ENCODE results near the gene MECR.

The MECR gene, protein sequence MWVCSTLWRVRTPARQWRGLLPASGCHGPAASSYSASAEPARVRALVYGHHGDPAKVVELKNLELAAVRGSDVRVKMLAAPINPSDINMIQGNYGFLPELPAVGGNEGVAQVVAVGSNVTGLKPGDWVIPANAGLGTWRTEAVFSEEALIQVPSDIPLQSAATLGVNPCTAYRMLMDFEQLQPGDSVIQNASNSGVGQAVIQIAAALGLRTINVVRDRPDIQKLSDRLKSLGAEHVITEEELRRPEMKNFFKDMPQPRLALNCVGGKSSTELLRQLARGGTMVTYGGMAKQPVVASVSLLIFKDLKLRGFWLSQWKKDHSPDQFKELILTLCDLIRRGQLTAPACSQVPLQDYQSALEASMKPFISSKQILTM

DNA sequence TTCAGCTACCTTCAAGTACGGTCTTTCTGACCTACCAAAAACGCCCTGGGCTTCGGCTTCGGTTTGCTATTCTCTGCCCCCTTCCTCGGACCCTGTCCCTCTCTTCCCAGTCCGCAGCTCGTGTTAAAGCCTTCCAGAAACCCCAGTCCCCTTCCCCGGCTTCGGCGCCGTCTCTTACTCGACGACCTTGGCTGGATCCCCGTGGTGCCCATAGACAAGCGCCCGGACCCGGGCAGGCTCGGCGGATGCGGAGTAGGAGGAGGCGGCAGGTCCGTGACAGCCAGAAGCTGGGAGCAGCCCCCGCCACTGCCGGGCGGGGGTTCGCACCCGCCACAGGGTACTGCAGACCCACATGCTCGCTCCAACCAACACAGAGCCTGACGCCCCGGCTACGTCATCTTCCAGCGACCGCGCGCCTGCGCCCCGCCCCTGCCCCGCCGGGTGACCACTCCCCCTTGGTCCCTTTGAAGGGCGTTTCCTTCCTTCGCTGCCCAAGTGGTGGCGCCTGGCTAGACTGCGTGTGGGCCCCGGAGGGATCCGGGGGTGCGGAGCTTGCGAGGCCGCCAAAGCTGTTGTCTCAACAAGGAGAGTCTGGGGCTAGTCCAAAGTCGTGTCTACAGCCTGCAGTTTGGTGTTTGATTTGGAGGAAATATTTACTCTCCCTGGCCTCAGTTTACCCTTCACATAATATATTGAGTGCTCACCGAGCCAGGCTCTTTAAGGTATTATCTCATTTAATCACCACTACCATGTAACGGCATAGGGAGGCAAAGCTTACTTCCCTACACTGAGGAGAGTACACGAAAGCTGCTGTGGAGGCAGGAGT, at the start of gene MECR:
TSS of gene MECR (minus strand) at position 382 of the 826 bp plus-strand sequence. CDS start at position 354, 28 bp downstream.
- Mint-ChIP-seq H3K27me3 (ENCODE audit: low read depth) (peaks cover 18% of the 10 kb centered on the region), H3K4me1 (ENCODE audit: low read depth) (peaks cover 18% of the 10 kb centered on the region), H3K4me3 (peak within 1 kb of the TSS; percentile 89), H3K9me3 (no peaks in the 10 kb centered on the region), H3K36me3 (ENCODE audit: low read depth) (no peaks in the 10 kb centered on the region), H3K27ac (peak within 1 kb of the TSS; percentile 90)
- peak; percentile 96 for DNase-seq (ENCODE audit: low spot score)

GRCh38 chr1:29279951-29280391, 49.2 kb upstream of the MECR start:
- peaks cover 3% of the 10 kb centered on the region for H3K4me1 Mint-ChIP-seq (ENCODE audit: low read depth)
- H3K9me3 Mint-ChIP-seq = no peaks in the 10 kb centered on the region
- no peak for DNase-seq (ENCODE audit: low spot score)
- H3K4me3 Mint-ChIP-seq = no peak overlapping the region
- H3K27me3 Mint-ChIP-seq (ENCODE audit: low read depth) = no peaks in the 10 kb centered on the region
- H3K36me3 Mint-ChIP-seq (ENCODE audit: low read depth) = no peaks in the 10 kb centered on the region
- no peak overlapping the region for H3K27ac Mint-ChIP-seq

- no peaks in the 10 kb centered on the region for H3K27me3 Mint-ChIP-seq (ENCODE audit: low read depth)
- H3K36me3 Mint-ChIP-seq (ENCODE audit: low read depth) = no peaks in the 10 kb centered on the region
- no peak for DNase-seq (ENCODE audit: low spot score)
- H3K4me1 Mint-ChIP-seq (ENCODE audit: low read depth) = peaks cover 3% of the 10 kb centered on the region
- no peak overlapping the region for H3K27ac Mint-ChIP-seq
- no peak overlapping the region for H3K4me3 Mint-ChIP-seq
- no peaks in the 10 kb centered on the region for H3K9me3 Mint-ChIP-seq
Measured at GRCh38 chr1:29279406-29279805, 48.7 kb upstream of the MECR start.

GRCh38 chr1:29278124-29278523, 47.4 kb upstream of the MECR start:
- DNase-seq (ENCODE audit: low spot score) = no peak
- Mint-ChIP-seq H3K4me3 (no peak overlapping the region), H3K4me1 (ENCODE audit: low read depth) (no peaks in the 10 kb centered on the region), H3K9me3 (no peaks in the 10 kb centered on the region), H3K27me3 (ENCODE audit: low read depth) (no peaks in the 10 kb centered on the region), H3K27ac (no peak overlapping the region), H3K36me3 (ENCODE audit: low read depth) (no peaks in the 10 kb centered on the region)

- Mint-ChIP-seq H3K36me3 (ENCODE audit: low read depth) (no peaks in the 10 kb centered on the region), H3K4me3 (no peak overlapping the region), H3K9me3 (no peaks in the 10 kb centered on the region), H3K27me3 (ENCODE audit: low read depth) (peaks cover 16% of the 10 kb centered on the region), H3K4me1 (ENCODE audit: low read depth) (no peaks in the 10 kb centered on the region), H3K27ac (no peak overlapping the region)
- DNase-seq (ENCODE audit: low spot score) = no peak
Measured at GRCh38 chr1:29275435-29275834, 44.7 kb upstream of the MECR start.

DNA sequence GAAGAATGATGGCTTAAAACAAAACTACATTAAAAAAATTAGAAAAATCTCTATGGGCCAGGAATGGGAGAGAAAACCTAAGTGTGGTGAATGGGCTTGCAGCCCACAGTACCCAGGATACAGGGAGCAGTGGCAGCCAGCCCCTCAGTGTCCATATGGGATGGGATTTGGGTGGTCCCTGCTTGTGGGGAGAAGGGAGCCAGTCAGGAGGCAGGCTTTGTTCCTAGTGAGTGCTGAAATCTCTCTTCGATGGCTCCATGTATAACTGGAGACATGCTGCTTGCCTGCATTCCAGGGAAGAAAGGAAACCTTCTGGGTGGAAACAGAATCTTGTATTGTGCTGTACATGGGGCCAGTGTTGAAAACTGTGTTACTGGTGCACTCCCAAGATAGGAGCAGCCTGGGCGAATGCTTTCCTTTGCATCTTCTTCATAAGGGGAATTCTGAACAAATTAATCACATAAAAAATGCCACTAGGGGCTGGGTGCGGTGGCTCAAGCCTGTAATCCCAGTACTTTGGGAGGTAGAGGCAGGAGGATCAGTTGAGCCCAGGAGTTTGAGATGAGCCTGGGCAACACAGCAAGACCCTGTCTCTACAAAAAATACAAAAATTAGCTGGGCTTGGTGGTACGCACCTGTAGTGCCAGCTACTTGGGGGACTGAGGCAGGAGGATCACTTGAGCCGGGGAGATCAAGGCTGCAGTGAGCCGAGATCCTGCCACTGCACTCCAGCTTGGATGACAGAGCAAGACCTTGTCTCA, 41.6 kb upstream of the MECR start:
- no peak overlapping the region for H3K4me3 Mint-ChIP-seq
- H3K27me3 Mint-ChIP-seq (ENCODE audit: low read depth) = peaks cover 34% of the 10 kb centered on the region
- no peaks in the 10 kb centered on the region for H3K4me1 Mint-ChIP-seq (ENCODE audit: low read depth)
- no peak overlapping the region for H3K27ac Mint-ChIP-seq
- DNase-seq (ENCODE audit: low spot score) = no peak
- H3K9me3 Mint-ChIP-seq = no peaks in the 10 kb centered on the region
- no peaks in the 10 kb centered on the region for H3K36me3 Mint-ChIP-seq (ENCODE audit: low read depth)

DNA sequence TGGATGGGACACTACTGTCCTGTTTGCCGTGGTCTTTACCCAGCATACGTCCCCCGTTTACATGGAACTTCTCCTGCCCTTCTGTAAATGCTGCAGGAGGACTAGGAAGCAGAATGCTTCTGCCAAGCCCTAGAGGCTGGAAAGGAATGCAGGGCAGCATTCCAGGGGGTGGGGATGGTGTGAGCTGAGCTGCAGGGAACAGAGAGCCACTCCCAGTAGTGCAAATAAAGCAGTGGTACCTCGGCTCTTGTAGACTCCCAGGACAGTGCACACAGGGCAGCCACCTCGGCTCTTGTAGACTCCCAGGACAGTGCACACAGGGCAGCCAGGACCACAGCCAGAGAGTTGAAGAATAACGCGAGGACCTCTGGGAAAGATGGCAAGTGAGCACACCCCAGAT, 41.0 kb upstream of the MECR start:
- no peaks in the 10 kb centered on the region for H3K36me3 Mint-ChIP-seq (ENCODE audit: low read depth)
- no peaks in the 10 kb centered on the region for H3K9me3 Mint-ChIP-seq
- no peak for DNase-seq (ENCODE audit: low spot score)
- no peak overlapping the region for H3K27ac Mint-ChIP-seq
- H3K4me3 Mint-ChIP-seq = no peak overlapping the region
- no peaks in the 10 kb centered on the region for H3K4me1 Mint-ChIP-seq (ENCODE audit: low read depth)
- H3K27me3 Mint-ChIP-seq (ENCODE audit: low read depth) = peaks cover 38% of the 10 kb centered on the region

DNA sequence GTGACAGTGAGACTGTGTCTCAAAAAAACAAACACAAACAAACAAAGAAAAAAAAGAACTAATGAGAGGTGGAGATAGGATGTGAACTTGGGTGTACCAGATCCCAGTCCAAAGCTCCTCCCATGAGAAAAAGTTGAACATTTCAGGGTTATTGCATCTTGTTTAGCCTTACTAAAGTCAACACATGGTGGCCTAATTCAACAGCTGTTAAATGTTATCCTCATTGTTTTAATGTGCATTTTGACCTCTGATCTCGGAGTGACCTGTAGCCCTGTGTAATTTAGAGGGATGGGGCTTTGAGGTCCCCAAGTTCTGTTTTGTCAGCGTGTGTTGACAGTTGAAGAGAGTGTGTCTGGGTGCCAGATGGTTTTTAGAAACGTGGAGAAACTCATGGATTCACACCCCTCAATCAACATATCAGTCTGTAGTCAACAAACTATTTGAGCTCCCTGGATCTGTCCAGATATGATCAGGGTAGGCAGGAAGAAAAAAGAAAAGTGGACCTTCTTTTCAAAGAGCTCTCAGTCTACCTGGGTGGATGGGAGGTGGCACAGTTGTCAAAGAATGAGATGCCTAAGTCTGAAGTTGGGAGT, 40.3 kb upstream of the MECR start:
- peaks cover 38% of the 10 kb centered on the region for H3K27me3 Mint-ChIP-seq (ENCODE audit: low read depth)
- DNase-seq (ENCODE audit: low spot score) = no peak
- no peaks in the 10 kb centered on the region for H3K4me1 Mint-ChIP-seq (ENCODE audit: low read depth)
- no peak overlapping the region for H3K27ac Mint-ChIP-seq
- H3K9me3 Mint-ChIP-seq = no peaks in the 10 kb centered on the region
- H3K36me3 Mint-ChIP-seq (ENCODE audit: low read depth) = no peaks in the 10 kb centered on the region
- no peak overlapping the region for H3K4me3 Mint-ChIP-seq

GRCh38 chr1:29269382-29269781, 38.6 kb upstream of the MECR start:
- DNase-seq (ENCODE audit: low spot score) = no peak
- Mint-ChIP-seq H3K4me3 (no peak overlapping the region), H3K9me3 (no peaks in the 10 kb centered on the region), H3K27me3 (ENCODE audit: low read depth) (peaks cover 42% of the 10 kb centered on the region), H3K27ac (no peak overlapping the region), H3K36me3 (ENCODE audit: low read depth) (no peaks in the 10 kb centered on the region), H3K4me1 (ENCODE audit: low read depth) (no peaks in the 10 kb centered on the region)

GRCh38 chr1:29267321-29268070, 36.8 kb upstream of the MECR start:
- Mint-ChIP-seq H3K27ac (peak overlapping the region; percentile 26), H3K27me3 (ENCODE audit: low read depth) (peaks cover 46% of the 10 kb centered on the region), H3K4me1 (ENCODE audit: low read depth) (no peaks in the 10 kb centered on the region), H3K4me3 (no peak overlapping the region), H3K36me3 (ENCODE audit: low read depth) (no peaks in the 10 kb centered on the region), H3K9me3 (no peaks in the 10 kb centered on the region)
- DNase-seq (ENCODE audit: low spot score) = no peak

DNA sequence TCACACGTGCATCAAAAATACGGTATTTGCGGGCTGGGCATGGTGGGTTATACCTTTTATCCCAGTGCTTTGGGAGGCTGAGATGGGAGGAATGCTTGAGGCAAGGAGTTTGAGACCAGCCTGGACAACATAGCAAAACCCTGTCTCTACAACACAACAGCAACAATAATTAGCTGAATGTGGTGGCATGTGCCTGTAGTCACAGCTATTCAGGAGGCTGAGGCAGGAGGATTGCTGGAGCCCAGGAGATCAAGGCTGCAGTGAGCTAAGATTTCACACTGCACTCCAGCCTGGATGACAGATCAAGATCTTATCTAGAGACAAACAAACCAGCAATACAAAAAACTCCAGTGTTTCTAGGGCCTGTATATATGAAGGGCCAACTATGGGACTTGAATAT, 36.2 kb upstream of the MECR start:
- peaks cover 46% of the 10 kb centered on the region for H3K27me3 Mint-ChIP-seq (ENCODE audit: low read depth)
- no peaks in the 10 kb centered on the region for H3K36me3 Mint-ChIP-seq (ENCODE audit: low read depth)
- no peak overlapping the region for H3K27ac Mint-ChIP-seq
- H3K4me3 Mint-ChIP-seq = no peak overlapping the region
- no peak for DNase-seq (ENCODE audit: low spot score)
- H3K9me3 Mint-ChIP-seq = no peaks in the 10 kb centered on the region
- H3K4me1 Mint-ChIP-seq (ENCODE audit: low read depth) = no peaks in the 10 kb centered on the region

DNA sequence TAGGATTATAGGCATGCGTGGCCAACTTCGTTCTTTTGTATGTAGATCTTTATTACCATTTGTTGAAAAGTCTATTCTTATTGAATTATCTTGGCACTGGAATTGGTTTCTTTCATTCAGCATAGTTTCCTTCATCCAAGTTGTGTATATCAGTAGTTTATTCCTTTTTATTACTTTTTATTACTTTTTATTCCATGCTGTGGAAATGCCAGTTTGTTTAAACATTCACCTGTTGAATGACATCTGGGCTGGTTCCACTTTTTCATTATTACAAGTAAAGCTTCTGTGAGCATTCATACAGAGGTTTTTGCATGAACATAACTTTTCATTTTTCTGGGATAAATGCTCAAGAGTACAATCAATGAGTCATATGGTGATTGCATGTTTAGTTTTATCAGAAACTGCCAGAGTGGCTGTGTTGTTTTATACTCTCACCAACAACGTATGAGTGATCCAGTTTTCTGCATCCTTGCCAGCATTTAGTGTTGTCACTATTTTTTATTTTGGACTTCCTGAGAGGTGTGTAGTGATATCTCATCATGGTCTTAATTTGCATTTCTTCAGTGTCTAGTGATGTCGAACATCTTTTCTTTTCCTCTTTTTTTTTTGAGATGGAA, 34.1 kb upstream of the MECR start:
- no peak for DNase-seq (ENCODE audit: low spot score)
- Mint-ChIP-seq H3K36me3 (ENCODE audit: low read depth) (no peaks in the 10 kb centered on the region), H3K9me3 (no peaks in the 10 kb centered on the region)

DNA sequence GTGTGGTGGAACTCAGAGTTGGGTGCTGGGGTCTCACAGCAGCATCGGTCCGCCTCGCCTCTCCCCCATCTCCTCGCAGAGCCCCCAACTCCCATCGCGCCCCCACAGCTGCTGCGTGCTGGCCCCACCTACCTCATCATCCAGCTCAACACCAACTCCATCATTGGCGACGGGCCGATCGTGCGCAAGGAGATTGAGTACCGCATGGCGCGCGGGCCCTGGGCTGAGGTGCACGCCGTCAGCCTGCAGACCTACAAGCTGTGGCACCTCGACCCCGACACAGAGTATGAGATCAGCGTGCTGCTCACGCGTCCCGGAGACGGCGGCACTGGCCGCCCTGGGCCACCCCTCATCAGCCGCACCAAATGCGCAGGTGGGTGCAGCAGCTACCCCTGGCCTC, 29.8 kb upstream of the MECR start:
- Mint-ChIP-seq H3K27ac (no peak overlapping the region), H3K27me3 (ENCODE audit: low read depth) (peaks cover 53% of the 10 kb centered on the region), H3K9me3 (no peaks in the 10 kb centered on the region), H3K4me3 (peak overlapping the region; percentile 36), H3K36me3 (ENCODE audit: low read depth) (no peaks in the 10 kb centered on the region), H3K4me1 (ENCODE audit: low read depth) (peaks cover 2% of the 10 kb centered on the region)
- DNase-seq (ENCODE audit: low spot score) = no peak

More for the DNA sequence above, 34.1 kb upstream of the MECR start:
- H3K27me3 Mint-ChIP-seq (ENCODE audit: low read depth) = peaks cover 56% of the 10 kb centered on the region
- H3K27ac Mint-ChIP-seq = no peak overlapping the region
- H3K4me1 Mint-ChIP-seq (ENCODE audit: low read depth) = peaks cover 2% of the 10 kb centered on the region
- H3K4me3 Mint-ChIP-seq = no peak overlapping the region

Data from T-helper 2 cell treated with Interferon-gamma antibody and Interleukin-4, amounts not matched to agents 5 μg/mL and 100 μg/mL, for 36 hours (primary cell).